ENCODE data around the gene OR10P1. TPM values are rescaled to one million over a fixed set of nuclear protein-coding genes. Genes with fewer than 3 reads are reported as not detected.
"Not testable (repeated sequence)": the region's sequence is repeated elsewhere in the genome, so short reads cannot be mapped to it uniquely, and the experiment has no call there.

Gene OR10P1, protein sequence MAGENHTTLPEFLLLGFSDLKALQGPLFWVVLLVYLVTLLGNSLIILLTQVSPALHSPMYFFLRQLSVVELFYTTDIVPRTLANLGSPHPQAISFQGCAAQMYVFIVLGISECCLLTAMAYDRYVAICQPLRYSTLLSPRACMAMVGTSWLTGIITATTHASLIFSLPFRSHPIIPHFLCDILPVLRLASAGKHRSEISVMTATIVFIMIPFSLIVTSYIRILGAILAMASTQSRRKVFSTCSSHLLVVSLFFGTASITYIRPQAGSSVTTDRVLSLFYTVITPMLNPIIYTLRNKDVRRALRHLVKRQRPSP
- not detected for total RNA-seq

DNA sequence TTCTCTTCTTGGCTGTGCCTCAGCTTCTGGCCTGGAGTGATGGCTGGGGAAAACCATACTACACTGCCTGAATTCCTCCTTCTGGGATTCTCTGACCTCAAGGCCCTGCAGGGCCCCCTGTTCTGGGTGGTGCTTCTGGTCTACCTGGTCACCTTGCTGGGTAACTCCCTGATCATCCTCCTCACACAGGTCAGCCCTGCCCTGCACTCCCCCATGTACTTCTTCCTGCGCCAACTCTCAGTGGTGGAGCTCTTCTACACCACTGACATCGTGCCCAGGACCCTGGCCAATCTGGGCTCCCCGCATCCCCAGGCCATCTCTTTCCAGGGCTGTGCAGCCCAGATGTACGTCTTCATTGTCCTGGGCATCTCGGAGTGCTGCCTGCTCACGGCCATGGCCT is at the start of gene OR10P1:
OR10P1 (plus strand) TSS at position 40 of the 400 bp plus-strand sequence; CDS start at position 40, 0 bp downstream.
- intact Hi-C loops (cut with DNase I): no loop called here
- Histone ChIP-seq H3K36me3 (no peaks in the 10 kb centered on the region), H3K4me3 (no peak within 1 kb of the TSS), H3K27me3 (no peaks in the 10 kb centered on the region), H3K9me3 (no peaks in the 10 kb centered on the region), H3K4me1 (no peaks in the 10 kb centered on the region), H3K27ac (replicated peaks in 1 of 4) (no peak within 1 kb of the TSS)
- 88% methylated on average over 6 of the region's 6 CpGs for WGBS
- TF ChIP-seq POLR2AphosphoS5 (IDR thresholded peaks at IDR 0.05): no peak
- TF ChIP-seq, protein P1, sequence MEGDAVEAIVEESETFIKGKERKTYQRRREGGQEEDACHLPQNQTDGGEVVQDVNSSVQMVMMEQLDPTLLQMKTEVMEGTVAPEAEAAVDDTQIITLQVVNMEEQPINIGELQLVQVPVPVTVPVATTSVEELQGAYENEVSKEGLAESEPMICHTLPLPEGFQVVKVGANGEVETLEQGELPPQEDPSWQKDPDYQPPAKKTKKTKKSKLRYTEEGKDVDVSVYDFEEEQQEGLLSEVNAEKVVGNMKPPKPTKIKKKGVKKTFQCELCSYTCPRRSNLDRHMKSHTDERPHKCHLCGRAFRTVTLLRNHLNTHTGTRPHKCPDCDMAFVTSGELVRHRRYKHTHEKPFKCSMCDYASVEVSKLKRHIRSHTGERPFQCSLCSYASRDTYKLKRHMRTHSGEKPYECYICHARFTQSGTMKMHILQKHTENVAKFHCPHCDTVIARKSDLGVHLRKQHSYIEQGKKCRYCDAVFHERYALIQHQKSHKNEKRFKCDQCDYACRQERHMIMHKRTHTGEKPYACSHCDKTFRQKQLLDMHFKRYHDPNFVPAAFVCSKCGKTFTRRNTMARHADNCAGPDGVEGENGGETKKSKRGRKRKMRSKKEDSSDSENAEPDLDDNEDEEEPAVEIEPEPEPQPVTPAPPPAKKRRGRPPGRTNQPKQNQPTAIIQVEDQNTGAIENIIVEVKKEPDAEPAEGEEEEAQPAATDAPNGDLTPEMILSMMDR (IDR thresholded peaks at IDR 0.05): no peak
- TF ChIP-seq EP300 (IDR thresholded peaks at IDR 0.05): no peak
- no peak for TF ChIP-seq POLR2A (IDR thresholded peaks at IDR 0.05; ENCODE audit: low read depth)
- DNase-seq (ENCODE audit: extremely low spot score): no peak

DNA sequence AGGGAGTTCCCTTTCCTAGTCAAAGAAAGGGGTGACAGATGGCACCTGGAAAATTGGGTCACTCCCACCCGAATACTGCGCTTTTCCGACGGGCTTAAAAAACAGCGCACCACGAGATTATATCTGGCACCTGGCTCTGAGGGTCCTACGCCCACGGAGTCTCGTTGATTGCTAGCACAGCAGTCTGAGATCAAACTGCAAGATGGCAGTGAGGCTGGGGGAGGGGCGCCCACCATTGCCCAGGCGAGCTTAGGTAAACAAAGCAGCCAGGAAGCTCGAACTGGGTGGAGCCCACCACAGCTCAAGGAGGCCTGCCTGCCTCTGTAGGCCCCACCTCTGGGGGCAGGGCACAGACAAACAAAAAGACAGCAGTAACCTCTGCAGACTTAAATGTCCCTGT is 46.5 kb upstream of the OR10P1 start:
- intact Hi-C loops (cut with DNase I); H3K4me3 ChIP-seq; H3K4me1 ChIP-seq; H3K27ac ChIP-seq (replicated peaks in 1 of 4); H3K36me3 ChIP-seq; H3K9me3 ChIP-seq; H3K27me3 ChIP-seq; DNase-seq (ENCODE audit: extremely low spot score): not testable (repeated sequence)
- 78% methylated on average over 12 of the region's 12 CpGs for WGBS

DNA sequence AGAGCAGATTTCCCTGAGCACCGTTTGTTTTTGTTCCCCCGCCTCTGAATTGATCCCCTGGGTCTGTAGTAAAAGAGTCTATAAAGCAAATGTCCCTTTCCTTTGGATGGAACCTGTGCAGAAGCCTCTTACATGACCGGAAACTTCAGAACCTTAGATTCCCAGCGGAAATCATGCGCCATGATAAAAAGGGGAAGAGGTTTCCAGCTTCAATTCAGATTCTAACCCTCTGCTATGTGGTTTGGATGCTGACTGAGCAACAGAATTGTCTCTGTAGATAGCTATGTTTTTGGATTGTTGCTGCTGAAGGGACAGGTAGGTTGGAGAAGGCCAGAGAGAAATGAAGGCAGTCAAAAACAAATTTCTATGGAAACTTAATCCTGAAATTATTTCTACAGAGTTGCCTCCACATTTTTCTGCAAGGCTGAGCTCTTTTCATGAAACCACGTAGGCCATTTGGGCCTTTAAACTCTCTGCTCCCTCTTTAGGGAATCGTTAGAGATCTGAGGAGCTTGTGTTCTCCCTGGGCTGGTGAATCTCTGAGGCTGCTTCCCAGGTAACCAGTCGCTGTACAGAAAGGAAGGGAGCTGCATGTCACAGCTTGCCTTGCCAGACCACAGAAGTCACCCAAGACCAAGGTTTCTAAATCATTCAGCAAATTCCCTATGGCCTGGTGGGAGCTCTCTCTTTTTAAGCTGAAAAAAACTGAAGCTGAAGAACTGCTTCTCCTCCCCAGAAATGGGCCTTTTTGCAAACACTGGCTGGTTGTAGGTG is 28.7 kb upstream of the OR10P1 start:
- H3K9me3 ChIP-seq: no peaks in the 10 kb centered on the region
- no peak overlapping the region for H3K4me3 ChIP-seq
- no peaks in the 10 kb centered on the region for H3K27me3 ChIP-seq
- no peak overlapping the region for H3K27ac ChIP-seq (replicated peaks in 1 of 4)
- WGBS: 78% methylated on average over 8 of the region's 8 CpGs
- no peaks in the 10 kb centered on the region for H3K36me3 ChIP-seq
- intact Hi-C loops (cut with DNase I): no loop called here
- no peak for TF ChIP-seq POLR2A (IDR thresholded peaks at IDR 0.05; ENCODE audit: low read depth)
- no peak for TF ChIP-seq EP300 (IDR thresholded peaks at IDR 0.05)
- TF ChIP-seq, protein P1 (IDR thresholded peaks at IDR 0.05): no peak
- TF ChIP-seq POLR2AphosphoS5 (IDR thresholded peaks at IDR 0.05): no peak
- DNase-seq (ENCODE audit: extremely low spot score): no peak
- H3K4me1 ChIP-seq: peaks cover 0 to 8% (median 2%) of the 10 kb centered on the region in 4 donors

DNA sequence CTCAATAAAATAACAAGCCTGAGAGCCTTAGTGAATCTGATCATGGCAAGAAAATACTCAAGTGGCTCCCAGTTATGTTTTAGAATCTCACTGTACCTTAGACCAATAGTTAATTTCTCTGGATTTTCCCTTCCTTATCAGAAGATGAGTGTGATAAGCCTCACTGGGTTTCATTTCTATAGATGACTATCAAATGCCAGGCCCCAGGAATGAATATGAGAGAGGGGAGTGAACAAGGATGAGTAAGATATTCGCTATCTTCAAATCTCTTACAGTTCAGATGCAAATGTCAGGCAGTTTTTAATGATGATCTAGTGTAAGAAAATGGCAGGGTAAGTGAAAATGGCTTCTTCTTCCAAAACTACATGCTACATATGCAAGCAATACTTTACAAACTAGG is 26.1 kb upstream of the OR10P1 start:
- H3K27ac ChIP-seq (replicated peaks in 1 of 4): no peak overlapping the region
- no peaks in the 10 kb centered on the region for H3K27me3 ChIP-seq
- H3K36me3 ChIP-seq: no peaks in the 10 kb centered on the region
- intact Hi-C loops (cut with DNase I): no loop called here
- TF ChIP-seq POLR2AphosphoS5 (IDR thresholded peaks at IDR 0.05): no peak
- TF ChIP-seq EP300 (IDR thresholded peaks at IDR 0.05): no peak
- TF ChIP-seq, protein P1 (IDR thresholded peaks at IDR 0.05): no peak
- TF ChIP-seq POLR2A (IDR thresholded peaks at IDR 0.05; ENCODE audit: low read depth): no peak
- no peak for DNase-seq (ENCODE audit: extremely low spot score)
- 90% methylated on average over 1 of the region's 1 CpG for WGBS
- H3K4me3 ChIP-seq: no peak overlapping the region
- peaks cover 0 to 9% (median 2%) of the 10 kb centered on the region in 4 donors for H3K4me1 ChIP-seq
- H3K9me3 ChIP-seq: peaks cover 0 to 12% (median 7%) of the 10 kb centered on the region in 4 donors

DNA sequence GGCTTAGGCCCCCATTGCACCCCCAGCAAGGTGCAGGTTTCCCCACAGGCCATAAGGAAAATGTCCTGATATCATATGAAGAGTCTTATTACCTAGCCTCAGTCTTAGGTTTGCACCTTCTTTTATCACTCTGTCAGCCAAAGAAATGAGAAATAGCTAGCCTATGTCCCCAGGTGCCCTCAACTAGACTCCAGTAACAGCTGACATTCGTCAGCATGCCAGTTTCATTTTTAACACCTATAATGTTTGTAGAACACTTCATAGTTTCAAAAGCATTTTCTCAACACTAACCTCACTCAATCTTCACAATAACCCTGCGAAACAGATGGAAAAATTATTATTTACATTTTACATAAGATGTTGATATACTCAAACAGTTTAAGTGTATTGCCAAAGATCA is 24.0 kb upstream of the OR10P1 start:
- no peak for DNase-seq (ENCODE audit: extremely low spot score)
- 26% methylated on average over 2 of the region's 2 CpGs for WGBS
- intact Hi-C loops (cut with DNase I): no loop called here

More for the DNA sequence above, 24.0 kb upstream of the OR10P1 start:
- peaks cover 0 to 13% (median 10%) of the 10 kb centered on the region in 4 donors for H3K9me3 ChIP-seq
- H3K36me3 ChIP-seq: no peaks in the 10 kb centered on the region
- H3K4me1 ChIP-seq: peaks cover 0 to 9% (median 2%) of the 10 kb centered on the region in 4 donors
- H3K4me3 ChIP-seq: no peak overlapping the region
- H3K27ac ChIP-seq (replicated peaks in 1 of 4): no peak overlapping the region
- TF ChIP-seq EP300 (IDR thresholded peaks at IDR 0.05): no peak
- no peak for TF ChIP-seq POLR2AphosphoS5 (IDR thresholded peaks at IDR 0.05)
- TF ChIP-seq, protein P1 (IDR thresholded peaks at IDR 0.05): no peak
- no peak for TF ChIP-seq POLR2A (IDR thresholded peaks at IDR 0.05; ENCODE audit: low read depth)
- no peaks in the 10 kb centered on the region for H3K27me3 ChIP-seq

Data from esophagus muscularis mucosa (tissue), 4 donors.